ENCODE data around the gene EN2.

EN2 gene

DNA sequence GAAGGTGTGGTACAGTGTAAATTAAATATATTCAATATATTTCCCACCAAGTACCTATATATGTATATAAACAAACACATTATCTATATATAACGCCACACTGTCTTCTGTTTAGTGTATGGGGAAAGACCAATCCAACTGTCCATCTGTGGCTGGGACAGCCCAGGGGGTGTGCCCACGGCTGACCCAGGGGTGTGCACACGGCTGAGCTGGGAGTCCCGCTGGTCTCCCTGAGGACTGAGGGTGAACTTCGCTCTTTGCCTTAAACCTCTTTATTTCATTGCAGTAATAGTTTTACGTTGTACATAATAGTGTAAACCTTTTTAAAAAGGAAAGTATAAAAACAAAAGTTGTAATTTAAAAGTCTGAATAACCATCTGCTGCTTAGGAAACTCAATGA lies 6.3 kb downstream of the EN2 start:
- DNase-seq (ENCODE audit: low read depth), result no peak

DNA sequence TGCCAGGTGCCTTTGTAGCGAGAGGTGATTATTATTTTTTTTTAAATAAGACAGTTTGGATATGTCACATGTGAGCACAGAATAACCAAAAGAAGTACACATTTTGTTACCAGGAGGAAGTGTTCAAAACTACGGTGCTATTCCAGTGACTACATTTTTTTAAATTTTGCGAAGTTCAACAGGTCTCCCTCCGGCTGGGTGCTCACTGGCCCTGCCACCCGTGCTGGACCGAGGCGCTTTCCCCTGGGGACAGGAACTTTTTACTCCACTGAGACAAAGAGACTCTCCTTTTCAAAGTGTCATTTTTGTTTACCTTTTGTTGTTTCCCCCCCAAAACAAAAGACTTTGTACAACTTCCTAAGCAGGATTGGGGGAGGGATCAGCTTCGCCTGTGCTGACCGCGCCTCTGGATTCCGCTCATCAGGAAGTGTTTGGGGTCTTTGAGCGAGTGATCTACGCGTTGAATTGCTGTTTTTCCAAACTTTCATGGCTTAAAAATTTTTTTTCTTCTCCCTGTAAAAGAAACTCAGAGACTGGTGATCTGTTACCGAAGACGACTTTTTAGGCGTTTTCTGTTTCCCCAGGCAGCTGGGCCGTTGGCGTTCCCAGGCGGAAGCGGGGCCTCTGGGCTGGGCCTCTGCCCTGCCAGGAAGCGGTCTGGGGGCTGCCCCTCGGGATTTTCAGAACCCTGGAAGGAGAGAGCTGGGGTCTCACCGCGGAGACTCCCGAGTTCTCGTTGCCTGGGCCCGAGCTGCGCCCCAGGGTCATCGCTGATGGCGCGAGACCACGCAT lies 7.2 kb downstream of the EN2 start:
- no peak for DNase-seq (ENCODE audit: low read depth)

DNA sequence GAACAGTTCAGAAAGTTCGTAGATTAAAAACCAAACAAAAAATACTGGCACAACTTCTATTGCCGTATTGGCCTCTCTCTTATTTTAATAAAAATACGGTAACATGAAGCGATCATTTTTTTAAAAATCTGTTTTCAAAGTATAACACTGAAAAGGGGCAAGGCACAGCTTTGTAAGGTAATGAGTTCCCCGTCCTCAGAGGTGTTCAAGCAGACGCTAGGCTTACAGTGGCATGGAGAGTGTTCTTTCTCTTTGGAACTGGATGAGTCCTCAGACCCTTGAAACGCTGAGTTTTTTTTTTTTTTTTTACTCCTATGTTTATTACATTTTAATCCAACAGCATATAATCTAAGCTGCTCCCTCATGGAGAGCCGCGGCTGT lies 7.8 kb downstream of the EN2 start:
- DNase-seq (ENCODE audit: low read depth), result no peak

DNA sequence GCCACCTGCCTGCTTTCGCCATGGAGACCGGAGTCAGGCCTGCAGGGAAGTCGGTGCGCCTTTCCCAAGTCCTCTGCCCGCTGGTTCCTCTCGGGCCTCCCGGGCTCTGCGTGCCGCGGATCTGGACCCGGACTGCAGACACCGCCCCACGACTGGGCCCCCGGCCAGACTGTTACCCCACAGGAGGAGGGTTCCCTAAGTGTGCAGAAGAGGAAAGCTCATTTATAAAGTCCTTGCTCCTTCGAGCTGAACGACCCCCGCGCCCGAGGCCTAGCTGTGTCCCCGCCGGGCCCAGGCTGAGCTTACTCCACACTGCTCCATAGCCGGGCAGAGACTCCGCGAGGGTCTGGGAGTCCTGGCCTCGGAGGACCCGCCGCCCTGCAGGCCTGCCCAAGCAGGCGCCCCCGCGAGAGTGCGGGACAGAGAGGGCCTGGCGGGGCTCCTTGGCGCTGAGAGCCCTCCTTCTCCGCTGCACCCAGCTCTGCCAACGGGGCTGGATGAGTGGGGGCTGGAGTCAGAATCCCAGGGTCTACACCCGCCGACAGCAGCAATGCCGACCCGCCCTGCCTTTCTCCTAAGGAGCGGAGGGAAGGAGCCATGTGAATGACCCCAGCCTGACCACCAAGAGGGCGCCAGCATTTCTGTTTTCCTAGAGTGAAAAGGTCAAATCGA lies 8.3 kb downstream of the EN2 start:
- no peak for DNase-seq (ENCODE audit: low read depth)

DNA sequence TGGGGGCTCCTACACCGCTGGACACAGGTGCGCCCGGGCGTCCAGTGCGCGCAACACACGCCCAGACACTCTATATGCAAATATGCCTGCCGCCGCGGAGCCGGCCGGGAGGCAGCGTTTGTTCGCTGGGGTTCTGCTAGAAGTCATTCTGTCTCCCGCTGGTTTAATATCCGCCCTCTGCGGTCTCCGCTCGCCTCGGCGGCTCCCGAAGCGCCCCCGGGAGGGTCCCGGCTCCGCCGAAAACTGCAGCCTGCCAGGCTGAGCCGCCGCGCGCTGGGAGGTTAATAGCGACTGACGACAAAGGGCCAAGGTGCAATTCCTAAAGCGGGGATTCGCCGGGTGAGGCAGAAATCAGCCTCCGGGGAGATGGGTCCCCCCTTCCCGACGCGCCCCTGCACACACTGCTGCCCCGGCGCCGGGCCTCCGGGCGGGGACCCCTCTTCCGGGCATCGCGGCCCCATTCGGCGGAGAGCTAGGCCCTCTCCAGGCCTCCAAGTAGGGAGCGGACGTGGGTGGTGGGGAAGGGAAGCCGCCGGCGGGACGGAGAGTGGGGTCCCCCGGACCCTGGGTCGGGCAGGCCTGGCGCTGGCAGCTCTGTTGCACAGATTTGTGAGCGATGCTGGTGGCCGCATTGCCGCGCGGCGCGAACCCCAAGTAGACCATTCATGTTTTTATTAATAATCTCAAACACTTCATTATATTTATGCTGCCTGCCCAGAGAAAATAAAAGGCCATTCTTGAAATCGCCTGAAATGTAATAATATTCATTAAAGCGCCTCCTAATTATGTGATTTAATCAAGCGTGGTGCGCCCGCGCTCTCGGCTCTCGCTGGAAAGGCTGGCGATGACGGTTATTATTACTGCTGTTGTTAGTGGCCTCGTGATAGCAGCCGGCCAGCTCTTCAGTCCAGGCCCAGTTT lies 9.1 kb downstream of the EN2 start:
- DNase-seq (ENCODE audit: low read depth), result no peak

DNA sequence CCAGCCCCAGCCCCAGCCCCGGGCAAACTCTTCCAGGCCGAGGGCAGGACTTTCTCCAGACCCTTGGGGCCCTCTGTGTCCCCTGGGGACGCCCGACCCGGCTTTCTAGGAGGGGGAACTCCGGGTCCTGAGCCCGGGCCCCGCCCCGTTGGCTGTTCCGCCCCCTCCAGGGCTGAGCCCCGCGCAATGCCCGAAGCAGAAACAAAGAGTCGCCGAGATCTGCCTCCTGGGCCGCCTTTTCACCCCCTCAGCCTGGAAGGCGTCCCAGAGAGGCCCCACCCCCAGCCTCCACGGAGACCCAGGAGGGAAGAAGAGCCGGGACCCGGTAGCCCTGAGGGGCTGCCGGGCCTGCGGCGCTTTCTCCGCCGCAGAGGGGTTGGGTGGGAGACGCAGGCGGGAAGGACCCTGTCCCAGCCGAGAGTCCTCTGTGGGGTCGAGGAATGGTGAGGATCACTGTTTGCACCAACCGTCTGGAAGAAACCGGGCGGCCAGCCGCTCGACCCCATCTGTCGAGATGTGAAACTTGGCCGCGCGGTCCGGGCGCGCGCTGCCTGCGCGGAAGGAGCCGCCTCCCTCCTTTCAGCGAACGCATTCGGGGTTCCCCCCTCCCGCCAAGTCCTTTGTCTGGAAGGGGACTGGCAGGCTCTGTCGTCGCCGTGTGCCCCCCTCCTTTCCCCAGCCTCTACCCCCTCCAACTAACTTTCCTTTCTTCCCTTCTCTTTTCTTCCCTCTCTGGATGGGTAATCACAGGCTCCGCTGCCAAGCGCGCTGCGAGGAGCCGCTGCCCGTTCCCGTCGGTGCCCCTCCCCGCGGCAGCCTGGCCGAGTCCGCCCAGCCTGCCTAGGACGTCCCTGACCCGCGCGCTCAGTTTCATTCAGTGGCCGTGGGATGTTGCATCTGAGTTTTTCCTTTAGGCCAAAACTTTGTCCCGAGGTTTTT lies 10.2 kb downstream of the EN2 start:
- no peak for DNase-seq (ENCODE audit: low read depth)

DNA sequence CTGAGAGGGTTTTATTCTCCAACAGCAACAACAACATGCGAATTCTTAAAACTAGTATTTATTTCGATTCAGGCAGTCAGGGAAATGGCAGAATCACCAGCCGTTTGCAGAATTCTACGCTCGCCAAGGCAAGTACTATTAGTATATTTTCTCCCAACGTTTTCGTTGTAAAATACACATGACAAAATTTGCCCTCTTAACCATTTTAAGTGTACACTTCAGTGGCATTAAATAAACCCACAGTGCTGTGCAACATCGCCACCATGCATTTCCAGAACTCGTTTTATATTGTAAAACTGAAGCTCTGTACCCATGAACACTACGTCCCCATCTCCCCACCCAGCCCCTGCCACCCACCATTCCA lies 10.8 kb downstream of the EN2 start:
- no peak for DNase-seq (ENCODE audit: low read depth)

DNA sequence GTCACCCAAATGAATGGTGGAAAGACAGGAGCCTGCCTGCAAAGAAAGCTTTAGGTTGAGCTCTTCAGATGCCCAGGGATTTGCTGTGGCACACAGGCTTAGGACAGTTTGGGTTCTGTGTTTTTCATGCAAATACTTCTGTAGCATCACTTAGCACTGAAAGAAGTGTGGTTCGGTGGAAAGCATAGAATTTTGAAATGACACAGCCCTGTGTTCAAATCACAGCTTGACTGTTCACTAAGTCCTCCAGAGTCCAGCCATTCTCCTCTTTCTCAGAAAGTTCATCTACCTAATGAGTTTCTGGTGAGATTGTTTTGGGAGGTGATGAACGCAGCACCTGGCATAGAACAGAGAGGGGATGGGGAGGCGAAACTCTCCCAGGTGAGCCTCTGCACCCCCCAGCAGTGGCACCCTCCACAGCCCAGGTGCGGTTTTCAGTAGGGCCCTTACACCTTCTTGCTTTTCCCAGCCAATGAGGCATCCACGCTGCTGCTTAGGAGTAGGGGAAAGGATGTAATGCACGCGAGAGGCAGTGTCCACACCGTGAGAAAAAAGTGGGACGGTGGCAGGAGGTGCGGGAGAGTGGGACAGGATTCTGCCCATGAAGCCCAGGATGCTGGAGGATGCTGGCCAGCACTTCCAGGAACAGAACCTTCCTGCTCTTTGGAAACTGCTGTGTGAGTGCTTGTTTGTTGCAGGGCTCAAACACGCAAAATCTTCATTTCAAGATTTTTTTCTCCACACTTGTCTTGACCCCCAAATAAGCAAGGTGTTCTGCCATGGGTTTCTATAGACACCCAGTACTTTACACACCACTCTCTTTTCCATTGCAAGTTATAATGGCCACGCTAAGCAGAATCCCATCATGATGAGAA lies 11.6 kb downstream of the EN2 start:
- DNase-seq (ENCODE audit: low read depth), result no peak

DNA sequence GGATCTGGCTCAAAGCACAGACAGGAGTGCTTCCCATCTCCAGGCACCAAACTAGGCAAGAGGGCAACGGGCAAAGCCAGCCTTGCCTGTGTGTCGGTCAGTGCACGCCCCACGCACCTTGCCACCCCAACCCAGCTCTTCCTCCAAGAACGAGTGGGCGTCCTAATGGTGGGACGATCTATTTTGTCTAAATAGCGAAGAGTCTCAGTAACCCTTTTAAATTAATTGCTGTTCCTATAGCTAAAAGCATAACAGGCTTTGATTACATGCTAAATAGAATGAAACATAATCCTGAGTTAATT lies 12.2 kb downstream of the EN2 start:
- DNase-seq (ENCODE audit: low read depth), result no peak

DNA sequence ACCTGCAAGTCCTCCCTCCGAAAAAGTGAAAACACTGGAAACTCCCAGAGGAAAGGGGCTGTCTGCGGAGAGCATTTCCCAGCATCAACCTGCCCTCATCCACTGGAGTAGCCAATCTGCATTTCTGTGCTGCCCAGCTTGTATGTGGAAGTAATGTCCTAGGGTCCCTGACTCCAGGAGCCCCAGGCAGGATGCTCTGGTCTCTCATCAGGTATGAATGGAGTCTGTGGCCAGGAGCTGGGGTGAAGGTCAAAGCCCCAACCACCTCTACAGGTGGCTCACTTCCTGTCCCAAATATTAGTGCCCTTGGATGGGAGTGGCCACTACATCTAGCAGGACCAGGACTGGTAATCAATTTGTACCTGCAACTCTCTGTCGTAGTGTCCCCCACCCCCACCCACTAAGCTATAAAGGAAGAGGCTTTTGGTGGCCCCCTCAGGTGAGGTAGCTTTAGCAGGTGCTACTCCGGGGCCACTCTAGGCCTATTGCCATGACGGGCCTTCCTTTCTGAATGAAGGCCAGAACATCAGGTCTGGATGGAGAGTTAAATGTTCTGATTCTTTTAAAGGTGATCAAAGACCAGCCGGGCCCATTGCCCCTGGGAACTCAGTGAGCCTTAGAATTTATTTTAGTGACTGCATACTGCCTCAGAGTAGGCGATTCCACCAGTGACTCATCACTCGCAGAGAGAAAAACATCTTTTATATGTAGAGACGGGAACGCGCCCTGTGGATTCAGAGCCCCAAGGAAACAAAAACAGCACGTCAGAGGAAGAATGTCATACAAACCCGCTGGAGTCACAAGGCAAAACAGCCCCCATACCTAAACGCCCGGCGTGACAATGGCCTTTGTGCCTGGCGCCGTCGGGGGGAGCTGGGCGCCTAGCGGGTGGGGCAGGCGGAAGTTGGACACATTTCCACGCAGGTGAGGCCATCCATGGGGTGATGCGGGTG lies 13.0 kb downstream of the EN2 start:
- no peak for DNase-seq (ENCODE audit: low read depth)

DNA sequence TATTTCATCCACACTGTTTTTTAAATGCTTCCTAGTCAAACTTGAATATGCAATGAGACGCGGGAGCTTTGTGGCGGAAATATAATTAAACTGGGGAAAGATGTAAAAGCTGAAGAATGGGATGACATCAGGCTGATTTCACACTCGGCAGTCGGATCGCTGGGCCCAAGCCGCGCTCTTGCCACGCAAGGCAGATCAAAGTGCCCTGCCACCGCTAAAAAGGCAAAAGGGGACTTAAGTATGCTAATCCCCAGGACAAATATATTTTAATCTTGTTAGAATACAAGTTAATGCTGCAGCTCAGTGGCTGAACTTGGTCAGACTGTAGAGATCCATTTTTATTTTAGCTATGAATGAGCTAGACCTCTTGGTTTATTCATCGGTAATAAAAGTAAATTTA lies 13.8 kb downstream of the EN2 start:
- no peak for DNase-seq (ENCODE audit: low read depth)

DNA sequence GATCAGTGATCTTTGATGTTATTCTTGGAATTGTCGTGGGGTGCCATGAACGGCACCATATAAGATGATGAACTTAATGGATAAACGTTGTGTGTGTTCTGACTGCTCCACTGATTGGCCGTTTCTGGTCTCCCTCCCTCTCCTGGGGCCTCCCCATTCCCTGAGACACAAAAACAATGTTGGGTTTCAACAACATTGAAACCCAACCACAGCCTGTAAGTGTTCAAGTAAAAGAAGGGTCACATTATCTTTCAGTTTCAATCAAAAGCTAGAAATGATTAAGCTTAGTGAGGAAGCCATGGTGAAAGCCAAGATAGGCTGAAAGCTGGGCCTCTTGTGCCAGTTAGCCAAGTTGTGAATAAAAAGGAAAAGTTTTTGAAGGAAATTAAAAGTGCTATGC lies 19.5 kb downstream of the EN2 start:
- DNase-seq (ENCODE audit: low read depth), result no peak

DNA sequence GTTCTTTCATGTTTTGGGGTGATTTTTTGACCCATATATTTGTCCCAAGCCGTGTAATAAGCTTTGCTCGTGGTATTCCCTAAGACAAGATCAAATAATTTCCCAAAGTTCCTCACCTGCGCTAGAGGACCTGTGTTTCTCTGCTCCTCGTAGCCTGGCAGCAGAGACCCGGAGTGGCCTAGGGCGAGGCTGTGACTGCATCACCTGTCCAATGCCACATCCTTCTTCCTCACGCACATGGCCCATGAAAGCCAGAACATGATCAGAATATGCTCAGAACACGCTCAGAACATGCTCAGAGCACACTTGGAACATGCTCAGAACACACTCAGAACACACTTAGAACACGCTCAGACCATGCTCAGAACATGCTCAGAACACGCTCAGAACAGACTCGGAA lies 23.8 kb downstream of the EN2 start:
- no peak for DNase-seq (ENCODE audit: low read depth)

DNA sequence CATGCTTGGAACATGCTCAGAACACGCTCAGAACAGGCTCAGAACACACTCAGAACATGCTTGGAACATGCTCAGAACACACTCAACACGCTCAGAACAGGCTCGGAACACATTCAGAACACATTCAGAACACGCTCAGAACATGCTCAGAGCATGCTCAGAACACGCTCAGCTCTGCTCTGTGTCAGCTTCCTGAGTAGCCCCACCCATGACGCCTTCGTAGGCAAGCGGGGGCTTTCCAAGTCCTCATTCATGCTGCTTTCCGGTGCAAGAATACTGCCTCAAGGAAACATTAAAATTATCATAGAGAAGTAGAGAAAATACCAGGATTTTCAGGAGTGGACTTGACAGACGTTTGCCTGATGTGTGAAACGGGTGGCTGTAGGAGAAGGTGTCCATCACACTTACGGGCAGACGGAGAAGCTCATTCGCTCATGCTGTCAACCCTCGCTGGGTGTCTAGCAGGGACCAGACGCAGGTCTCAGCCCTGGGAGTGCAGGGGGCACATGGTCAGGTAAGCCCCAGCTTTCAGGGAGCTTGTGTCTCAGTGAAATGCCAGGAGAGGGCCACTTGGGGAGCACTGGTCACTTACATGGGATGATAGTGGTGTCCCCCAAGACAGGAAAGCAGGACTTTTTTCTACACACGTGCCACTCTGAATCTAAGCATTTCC lies 24.7 kb downstream of the EN2 start:
- no peak for DNase-seq (ENCODE audit: low read depth)

DNA sequence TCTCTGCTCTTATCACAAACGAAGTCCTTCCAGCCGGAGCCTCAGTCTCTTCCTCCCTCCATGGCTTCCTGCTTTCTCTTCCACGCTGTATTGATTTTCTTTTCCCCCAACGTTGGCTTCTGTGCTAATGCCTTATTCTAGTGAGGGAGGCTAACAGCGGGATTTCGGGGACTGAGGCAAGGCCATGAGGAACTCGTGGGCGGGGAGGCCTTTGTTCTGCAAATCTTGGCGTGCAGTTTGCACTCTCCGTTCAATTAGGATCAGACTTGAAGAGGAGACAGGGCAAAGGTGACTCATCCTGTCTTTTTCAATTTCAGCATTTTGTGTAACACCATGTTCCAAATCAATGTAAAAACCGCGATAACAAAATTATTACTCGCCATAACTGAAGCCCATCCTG lies 25.3 kb downstream of the EN2 start:
- no peak for DNase-seq (ENCODE audit: low read depth)

DNA sequence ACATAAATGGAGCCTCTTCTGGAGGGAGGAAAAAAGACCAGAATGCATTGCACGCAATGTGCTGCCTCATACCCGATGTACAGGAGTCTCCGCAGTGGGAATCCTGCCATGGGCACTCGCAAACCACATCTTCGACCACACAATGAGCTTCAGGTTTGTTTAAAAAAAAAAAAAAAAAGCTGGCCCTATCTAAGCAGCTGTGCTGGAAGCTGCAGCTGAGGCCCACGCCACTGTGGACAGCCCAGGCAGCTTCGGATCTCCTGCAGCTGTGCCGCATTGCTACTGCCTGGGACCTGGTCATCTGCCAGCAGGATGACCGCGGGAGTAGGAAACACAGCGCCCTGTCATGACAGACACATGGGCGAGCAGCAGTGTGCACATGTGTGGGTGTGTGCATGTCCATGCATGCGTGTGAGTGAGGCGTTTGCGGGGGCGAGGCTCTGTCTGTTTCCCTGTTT lies 26.0 kb downstream of the EN2 start:
- no peak for DNase-seq (ENCODE audit: low read depth)

DNA sequence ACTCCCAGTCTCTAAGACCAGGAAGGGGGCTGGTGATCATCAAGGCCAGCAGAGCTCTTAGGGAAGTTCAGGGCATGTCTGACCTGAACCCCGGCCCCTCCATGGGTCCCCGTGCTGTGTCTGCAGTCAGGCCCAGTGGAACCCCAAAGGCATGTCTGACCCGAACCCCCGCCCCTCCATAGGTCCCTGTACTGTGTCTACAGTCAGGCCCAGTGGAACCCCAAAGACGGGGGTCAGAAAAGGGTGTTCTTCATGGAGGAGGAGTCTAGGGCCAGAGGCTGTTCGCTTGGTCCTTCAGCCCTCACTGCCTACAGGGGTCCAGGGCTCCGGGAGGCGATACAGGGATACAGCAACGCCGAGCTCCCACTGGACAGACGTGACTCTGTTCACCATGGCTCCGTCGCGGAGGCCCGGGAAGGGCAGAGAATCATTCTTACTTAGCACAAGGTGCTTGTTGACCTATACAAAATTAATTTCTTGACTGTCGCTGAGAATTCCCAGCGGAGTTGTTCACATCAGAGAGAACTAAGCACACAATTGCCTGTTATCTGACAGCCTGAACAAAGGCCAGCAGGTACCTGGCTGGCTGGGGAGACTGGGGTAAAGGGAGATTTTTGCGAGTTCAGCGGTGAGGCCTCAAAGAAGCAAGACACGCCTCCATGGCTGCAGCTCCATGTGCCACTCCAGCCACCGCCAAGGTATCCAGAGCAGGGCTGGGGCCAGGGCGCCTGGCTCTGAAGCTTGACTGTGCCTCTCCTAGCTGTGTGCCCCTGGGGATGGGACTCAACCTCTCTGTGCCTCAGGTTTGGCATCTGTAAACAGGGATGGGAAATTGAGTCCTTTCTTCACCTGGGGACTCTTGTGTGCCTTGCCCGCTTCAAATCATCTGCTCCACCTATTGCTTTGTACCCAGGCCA lies 26.8 kb downstream of the EN2 start:
- no peak for DNase-seq (ENCODE audit: low read depth)
